ENCODE results near the gene DMD.
"Not testable (repeated sequence)": the region's sequence is repeated elsewhere in the genome, so short reads cannot be mapped to it uniquely, and the experiment has no call there.

DMD gene

GRCh38 chrX:31665454-31665853 lies 1545.9 kb downstream of the DMD start:
- DNase-seq, result no peak

GRCh38 chrX:31663172-31663571 lies 1548.2 kb downstream of the DMD start:
- no peak for DNase-seq

- DNase-seq, result no peak
These were observed 1550.0 kb downstream of the DMD start for GRCh38 chrX:31661280-31661810.

- DNase-seq, result no peak
These were observed 1553.0 kb downstream of the DMD start for GRCh38 chrX:31658360-31658759.

- no peak for DNase-seq
These were observed 1555.3 kb downstream of the DMD start for GRCh38 chrX:31656013-31656412.

- DNase-seq, result no peak
These were observed 1557.9 kb downstream of the DMD start for GRCh38 chrX:31653422-31653821.

GRCh38 chrX:31652650-31653049 lies 1558.7 kb downstream of the DMD start:
- DNase-seq, result no peak

- DNase-seq, result no peak
These were observed 1562.1 kb downstream of the DMD start for GRCh38 chrX:31649201-31649600.

- DNase-seq, result no peak
These were observed 1578.0 kb downstream of the DMD start for GRCh38 chrX:31633349-31633748.

GRCh38 chrX:31629195-31629594 lies 1582.2 kb downstream of the DMD start:
- no peak for DNase-seq

GRCh38 chrX:31609130-31609529 lies 1602.2 kb downstream of the DMD start:
- no peak for DNase-seq

- no peak for DNase-seq
These were observed 1602.7 kb downstream of the DMD start for GRCh38 chrX:31608638-31609037.

- DNase-seq, result no peak
These were observed 1604.6 kb downstream of the DMD start for GRCh38 chrX:31606771-31607170.

GRCh38 chrX:31604629-31605221 lies 1606.6 kb downstream of the DMD start:
- DNase-seq, result no peak

GRCh38 chrX:31603411-31604120 lies 1607.8 kb downstream of the DMD start:
- DNase-seq, result no peak

GRCh38 chrX:31600823-31601222 lies 1610.5 kb downstream of the DMD start:
- DNase-seq, result no peak

- DNase-seq, result no peak
These were observed 1618.0 kb downstream of the DMD start for GRCh38 chrX:31593353-31593752.

- no peak for DNase-seq
These were observed 1620.0 kb downstream of the DMD start for GRCh38 chrX:31591355-31591754.

GRCh38 chrX:31590581-31591114 lies 1620.7 kb downstream of the DMD start:
- no peak for DNase-seq

GRCh38 chrX:31589503-31589902 lies 1621.8 kb downstream of the DMD start:
- no peak for DNase-seq

GRCh38 chrX:31588355-31588754 lies 1623.0 kb downstream of the DMD start:
- no peak for DNase-seq

GRCh38 chrX:31583892-31584291 lies 1627.5 kb downstream of the DMD start:
- DNase-seq, result not testable (repeated sequence)

- DNase-seq, result no peak
These were observed 1630.6 kb downstream of the DMD start for GRCh38 chrX:31580726-31581125.

- no peak for DNase-seq
These were observed 1631.1 kb downstream of the DMD start for GRCh38 chrX:31580227-31580626.

Data from left hindlimb (tissue), 1 donor.